ENCODE measurements around the gene ADAMTS3. TPM values are rescaled to one million over a fixed set of nuclear protein-coding genes. Genes with fewer than 3 reads are reported as not detected.
A peak's percentile ranks its signal among the peaks of the same experiment; 100 is the strongest.

The ADAMTS3 gene
- polyA plus RNA-seq, 1 donor from 2014 or later, result 0.20 TPM

- Histone ChIP-seq H2AFZ (ENCODE audit: low read depth, low read length) (no peak overlapping the region), H3K9me2 (ENCODE audit: insufficient read depth, low read length) (no peaks in the 10 kb centered on the region), H3K4me2 (ENCODE audit: low read length) (no peak overlapping the region), H3K27me3 (ENCODE audit: insufficient read depth, low read depth, low read length) (no peaks in the 10 kb centered on the region), H3K4me3 (ENCODE audit: low read length) (no peak overlapping the region), H3K9me3 (ENCODE audit: low read length) (no peaks in the 10 kb centered on the region), H3K27ac (ENCODE audit: low read length) (no peak overlapping the region), H4K20me1 (ENCODE audit: insufficient read depth) (no peaks in the 10 kb centered on the region), H3K36me3 (ENCODE audit: insufficient read depth, low read length) (no peaks in the 10 kb centered on the region), H3K79me2 (replicated peaks; ENCODE audit: insufficient read depth, low read length) (no peaks in the 10 kb centered on the region), H3F3A (ENCODE audit: insufficient read depth, low read length, poor library complexity, severe bottlenecking) (no peaks in the 10 kb centered on the region), H3K9ac (ENCODE audit: low read length) (no peak overlapping the region)
- TF ChIP-seq RAD21 (conservative IDR thresholded peaks at IDR 0.05) (peak; percentile 84), POLR2AphosphoS5 (IDR thresholded peaks at IDR 0.05) (no peak), EZH2 (IDR thresholded peaks at IDR 0.05; ENCODE audit: borderline replicate concordance, insufficient read depth, low read length, poor library complexity, severe bottlenecking) (no peak), MXI1 (conservative IDR thresholded peaks at IDR 0.05; ENCODE audit: poor library complexity, severe bottlenecking) (no peak), EP300 (conservative IDR thresholded peaks at IDR 0.05; ENCODE audit: poor library complexity, severe bottlenecking) (no peak), TAF1 (IDR thresholded peaks at IDR 0.05; ENCODE audit: low read depth) (no peak), REST (IDR thresholded peaks at IDR 0.05; ENCODE audit: borderline replicate concordance) (no peak), SMC3 (conservative IDR thresholded peaks at IDR 0.05; ENCODE audit: poor library complexity) (peak; percentile 88)
- TF ChIP-seq, protein P1, sequence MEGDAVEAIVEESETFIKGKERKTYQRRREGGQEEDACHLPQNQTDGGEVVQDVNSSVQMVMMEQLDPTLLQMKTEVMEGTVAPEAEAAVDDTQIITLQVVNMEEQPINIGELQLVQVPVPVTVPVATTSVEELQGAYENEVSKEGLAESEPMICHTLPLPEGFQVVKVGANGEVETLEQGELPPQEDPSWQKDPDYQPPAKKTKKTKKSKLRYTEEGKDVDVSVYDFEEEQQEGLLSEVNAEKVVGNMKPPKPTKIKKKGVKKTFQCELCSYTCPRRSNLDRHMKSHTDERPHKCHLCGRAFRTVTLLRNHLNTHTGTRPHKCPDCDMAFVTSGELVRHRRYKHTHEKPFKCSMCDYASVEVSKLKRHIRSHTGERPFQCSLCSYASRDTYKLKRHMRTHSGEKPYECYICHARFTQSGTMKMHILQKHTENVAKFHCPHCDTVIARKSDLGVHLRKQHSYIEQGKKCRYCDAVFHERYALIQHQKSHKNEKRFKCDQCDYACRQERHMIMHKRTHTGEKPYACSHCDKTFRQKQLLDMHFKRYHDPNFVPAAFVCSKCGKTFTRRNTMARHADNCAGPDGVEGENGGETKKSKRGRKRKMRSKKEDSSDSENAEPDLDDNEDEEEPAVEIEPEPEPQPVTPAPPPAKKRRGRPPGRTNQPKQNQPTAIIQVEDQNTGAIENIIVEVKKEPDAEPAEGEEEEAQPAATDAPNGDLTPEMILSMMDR (IDR thresholded peaks at IDR 0.05; ENCODE audit: poor library complexity, severe bottlenecking), result peak; percentile 80
Measured at GRCh38 chr4:72326692-72327632, 242.1 kb downstream of the ADAMTS3 start.

GRCh38 chr4:72325215-72325614 is 243.8 kb downstream of the ADAMTS3 start:
- no peak for TF ChIP-seq TAF1 (IDR thresholded peaks at IDR 0.05; ENCODE audit: low read depth)
- TF ChIP-seq RAD21 (conservative IDR thresholded peaks at IDR 0.05), result no peak
- TF ChIP-seq EP300 (conservative IDR thresholded peaks at IDR 0.05; ENCODE audit: poor library complexity, severe bottlenecking), result no peak
- no peak for TF ChIP-seq POLR2AphosphoS5 (IDR thresholded peaks at IDR 0.05)
- TF ChIP-seq SMC3 (conservative IDR thresholded peaks at IDR 0.05; ENCODE audit: poor library complexity), result no peak
- TF ChIP-seq, protein P1 (IDR thresholded peaks at IDR 0.05; ENCODE audit: poor library complexity, severe bottlenecking), result no peak
- no peak for TF ChIP-seq REST (IDR thresholded peaks at IDR 0.05; ENCODE audit: borderline replicate concordance)
- TF ChIP-seq MXI1 (conservative IDR thresholded peaks at IDR 0.05; ENCODE audit: poor library complexity, severe bottlenecking), result no peak
- TF ChIP-seq EZH2 (IDR thresholded peaks at IDR 0.05; ENCODE audit: borderline replicate concordance, insufficient read depth, low read length, poor library complexity, severe bottlenecking), result no peak
- Histone ChIP-seq H3K4me3 (ENCODE audit: low read length) (no peak overlapping the region), H3K9me3 (ENCODE audit: low read length) (no peaks in the 10 kb centered on the region)

More at GRCh38 chr4:72325215-72325614, 243.8 kb downstream of the ADAMTS3 start:
- no peaks in the 10 kb centered on the region for H3K36me3 ChIP-seq (ENCODE audit: insufficient read depth, low read length)
- H2AFZ ChIP-seq (ENCODE audit: low read depth, low read length), result no peak overlapping the region
- H3K9ac ChIP-seq (ENCODE audit: low read length), result no peak overlapping the region
- H3K9me2 ChIP-seq (ENCODE audit: insufficient read depth, low read length), result no peaks in the 10 kb centered on the region
- H3F3A ChIP-seq (ENCODE audit: insufficient read depth, low read length, poor library complexity, severe bottlenecking), result no peaks in the 10 kb centered on the region
- H4K20me1 ChIP-seq (ENCODE audit: insufficient read depth), result no peaks in the 10 kb centered on the region
- no peak overlapping the region for H3K4me2 ChIP-seq (ENCODE audit: low read length)
- H3K27me3 ChIP-seq (ENCODE audit: insufficient read depth, low read depth, low read length), result no peaks in the 10 kb centered on the region
- no peaks in the 10 kb centered on the region for H3K79me2 ChIP-seq (replicated peaks; ENCODE audit: insufficient read depth, low read length)
- no peak overlapping the region for H3K27ac ChIP-seq (ENCODE audit: low read length)
